ENCODE measurements around the gene ASPA.
"Not testable (repeated sequence)": the region's sequence is repeated elsewhere in the genome, so short reads cannot be mapped to it uniquely, and the experiment has no call there.

The ASPA gene

GRCh38 chr17:3510090-3510489, 34.3 kb downstream of the ASPA start:
- DNase-seq: no peak

GRCh38 chr17:3511852-3512504, 36.2 kb downstream of the ASPA start:
- no peak for DNase-seq

- DNase-seq: no peak
Measured at GRCh38 chr17:3512505-3513171, 36.8 kb downstream of the ASPA start.

GRCh38 chr17:3513305-3514035, 37.7 kb downstream of the ASPA start:
- DNase-seq: no peak

GRCh38 chr17:3514167-3514566, 38.4 kb downstream of the ASPA start:
- DNase-seq: not testable (repeated sequence)

- DNase-seq: no peak
Measured at GRCh38 chr17:3514873-3515272, 39.1 kb downstream of the ASPA start.

- DNase-seq: not testable (repeated sequence)
Measured at GRCh38 chr17:3519472-3519871, 43.7 kb downstream of the ASPA start.

GRCh38 chr17:3524024-3524423, 48.2 kb downstream of the ASPA start:
- no peak for DNase-seq

GRCh38 chr17:3526491-3526890, 50.7 kb downstream of the ASPA start:
- DNase-seq: no peak

GRCh38 chr17:3526971-3527370, 51.2 kb downstream of the ASPA start:
- no peak for DNase-seq

- no peak for DNase-seq
Measured at GRCh38 chr17:3527468-3527867, 51.7 kb downstream of the ASPA start.

- DNase-seq: no peak
Measured at GRCh38 chr17:3527896-3528295, 52.1 kb downstream of the ASPA start.

- no peak for DNase-seq
Measured at GRCh38 chr17:3528403-3528851, 52.6 kb downstream of the ASPA start.

GRCh38 chr17:3528880-3529511, 53.2 kb downstream of the ASPA start:
- DNase-seq: no peak

- no peak for DNase-seq
Measured at GRCh38 chr17:3529817-3530741, 54.3 kb downstream of the ASPA start.

GRCh38 chr17:3531266-3532101, 55.7 kb downstream of the ASPA start:
- DNase-seq: no peak

- DNase-seq: no peak
Measured at GRCh38 chr17:3532106-3532858, 56.5 kb downstream of the ASPA start.

- no peak for DNase-seq
Measured at GRCh38 chr17:3532859-3533142, 57.0 kb downstream of the ASPA start.

- no peak for DNase-seq
Measured at GRCh38 chr17:3533752-3534151, 58.0 kb downstream of the ASPA start.

GRCh38 chr17:3534881-3535252, 59.1 kb downstream of the ASPA start:
- DNase-seq: no peak
